Muscle of leg (tissue), 11 donors: ENCODE results near the gene SEC31A. TPM values are rescaled to one million over a fixed set of nuclear protein-coding genes. Genes with fewer than 3 reads are reported as not detected.
"Not testable (repeated sequence)": the region's sequence is repeated elsewhere in the genome, so short reads cannot be mapped to it uniquely, and the experiment has no call there.

Experiments used
- DNase-seq: peaks from one replicate; pipeline ENCODE4 v3.0.0; 2013
- H3K27ac ChIP-seq: one replicate; pipeline ENCODE4 v1.5.1; 2013; ENCODE audit warnings: mild to moderate bottlenecking, low read length, control low read depth
- H3K27me3 ChIP-seq: one replicate; pipeline ENCODE4 v1.6.1; 2013; ENCODE audit warnings: low read length; ENCODE audit not compliant: control insufficient read depth, insufficient read depth
- H3K36me3 ChIP-seq: one replicate; pipeline ENCODE4 v1.6.1; 2013; ENCODE audit warnings: low read length; ENCODE audit not compliant: control insufficient read depth, insufficient read depth
- H3K4me1 ChIP-seq: one replicate; pipeline ENCODE4 v1.6.1; 2013; ENCODE audit warnings: low read length; ENCODE audit not compliant: control insufficient read depth, insufficient read depth
- H3K4me3 ChIP-seq: one replicate; pipeline ENCODE4 v1.5.1; 2013; ENCODE audit warnings: low read length, control low read depth
- H3K9me3 ChIP-seq: replicated peaks from 2 replicates; pipeline ENCODE4 v1.6.1; 2013; ENCODE audit warnings: low read depth, low read length; ENCODE audit not compliant: control insufficient read depth
- WGBS: methylation state at CpG from one replicate; pipeline ENCODE4 v1.1.5; 2013; ENCODE audit warnings: missing lambda C conversion rate; ENCODE audit not compliant: insufficient coverage; 5-methylcytosine and 5-hydroxymethylcytosine counted together
- polyA plus RNA-seq, 8 donors: library from polyadenylated mRNA; unstranded; fragments of 120-200 nt; gene quantifications; one replicate each; pipeline versions ENCODE4 v1.2.1 to v1.2.3, GENCODE V29; 2013; ENCODE audit warnings: inconsistent platforms in 1 of 8, low replicate concordance in 1 of 8; ENCODE audit not compliant: insufficient read length in 8 of 8, insufficient read depth in 1 of 8
- total RNA-seq: library from RNA; stranded (reverse); fragments of 120-200 nt; gene quantifications from one replicate; pipeline ENCODE4 v1.2.4, GENCODE V29; 2013

SEC31A gene
- total and polyA plus RNA-seq, 9 donors, result 158 to 213 (median 171) TPM

- Histone ChIP-seq H3K27ac (no peak overlapping the region), H3K36me3 (peaks cover 51% of the 10 kb centered on the region), H3K4me1 (no peaks in the 10 kb centered on the region), H3K27me3 (no peaks in the 10 kb centered on the region), H3K4me3 (no peak overlapping the region), H3K9me3 (no peaks in the 10 kb centered on the region)
- no peak for DNase-seq
- WGBS, result no CpG with 5 or more reads among the region's 3 CpGs
These were observed 42.2 kb downstream of the SEC31A start for GRCh38 chr4:82848706-82849105.

- Histone ChIP-seq H3K9me3 (no peaks in the 10 kb centered on the region), H3K4me1 (no peaks in the 10 kb centered on the region), H3K4me3 (no peak overlapping the region), H3K27me3 (no peaks in the 10 kb centered on the region), H3K36me3 (peaks cover 51% of the 10 kb centered on the region), H3K27ac (no peak overlapping the region)
- DNase-seq, result no peak
These were observed 48.4 kb downstream of the SEC31A start for GRCh38 chr4:82842593-82842992.

DNA sequence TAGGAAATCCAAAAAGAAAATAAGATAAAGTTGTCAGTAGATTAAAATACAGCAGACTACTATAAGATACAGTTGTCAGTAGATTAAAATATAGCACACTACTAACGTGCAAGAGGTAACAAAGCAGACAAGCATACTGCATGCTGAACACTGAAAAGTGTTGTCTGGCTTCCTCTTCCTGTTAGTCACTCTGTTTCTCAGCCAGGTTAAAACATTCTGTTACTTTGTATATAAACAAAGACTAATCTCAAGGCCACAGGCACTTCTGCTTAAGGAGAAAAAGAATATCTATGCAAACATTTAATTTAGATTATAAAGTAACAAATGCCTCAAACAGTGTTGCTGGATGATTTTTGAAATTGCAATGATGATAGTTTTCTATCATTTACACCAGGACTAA lies 51.3 kb downstream of the SEC31A start:
- no CpG with 5 or more reads among the region's 1 CpG for WGBS
- H3K36me3 ChIP-seq, result peaks cover 42% of the 10 kb centered on the region
- H3K4me1 ChIP-seq, result no peaks in the 10 kb centered on the region
- H3K9me3 ChIP-seq, result no peaks in the 10 kb centered on the region
- H3K27me3 ChIP-seq, result no peaks in the 10 kb centered on the region
- DNase-seq, result no peak
- H3K4me3 ChIP-seq, result no peak overlapping the region
- no peak overlapping the region for H3K27ac ChIP-seq

GRCh38 chr4:82833696-82834313 lies 57.1 kb downstream of the SEC31A start:
- Histone ChIP-seq H3K36me3 (peaks cover 18% of the 10 kb centered on the region), H3K9me3 (no peaks in the 10 kb centered on the region), H3K4me1 (no peaks in the 10 kb centered on the region), H3K27ac (peak overlapping the region; percentile 52), H3K4me3 (no peak overlapping the region), H3K27me3 (no peaks in the 10 kb centered on the region)
- WGBS, result no CpG with 5 or more reads among the region's 1 CpG
- DNase-seq, result peak; percentile 47

- not testable (repeated sequence) for H3K27ac ChIP-seq
These were observed 57.9 kb downstream of the SEC31A start for GRCh38 chr4:82833060-82833459.

GRCh38 chr4:82825425-82825824 lies 65.5 kb downstream of the SEC31A start:
- Histone ChIP-seq H3K9me3 (no peaks in the 10 kb centered on the region), H3K4me1 (no peaks in the 10 kb centered on the region), H3K4me3 (no peak overlapping the region), H3K27me3 (no peaks in the 10 kb centered on the region), H3K27ac (no peak overlapping the region), H3K36me3 (peaks cover 41% of the 10 kb centered on the region)
- DNase-seq, result no peak
- WGBS, result 84% methylated on average over 3 of the region's 3 CpGs

More at GRCh38 chr4:82833060-82833459, 57.9 kb downstream of the SEC31A start:
- not testable (repeated sequence) for H3K9me3 ChIP-seq, H3K4me3 ChIP-seq, H3K4me1 ChIP-seq, H3K27me3 ChIP-seq, DNase-seq
- peaks cover 15% of the 10 kb centered on the region for H3K36me3 ChIP-seq
- WGBS, result no CpG with 5 or more reads among the region's 4 CpGs

DNA sequence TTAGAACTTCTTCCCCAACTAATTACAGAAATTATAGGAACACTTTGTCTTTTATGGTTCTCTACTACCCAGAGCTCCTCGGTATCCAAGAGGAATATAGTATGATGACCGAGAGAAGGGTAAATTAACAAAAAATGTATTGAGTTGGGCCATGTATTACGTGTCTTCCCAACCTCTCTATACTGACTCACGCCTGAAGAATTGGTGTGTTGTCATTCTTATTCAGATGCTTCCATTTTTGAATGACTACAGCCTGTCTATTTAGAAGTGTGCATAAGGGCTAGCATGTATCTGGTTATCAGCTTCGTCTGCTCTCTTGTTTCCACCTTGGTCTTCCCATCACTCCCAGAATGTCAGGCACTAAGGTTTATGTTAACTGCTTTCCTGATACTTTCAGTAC lies 67.9 kb downstream of the SEC31A start:
- Histone ChIP-seq H3K9me3 (no peaks in the 10 kb centered on the region), H3K27ac (no peak overlapping the region), H3K36me3 (peaks cover 47% of the 10 kb centered on the region), H3K4me3 (no peak overlapping the region), H3K4me1 (no peaks in the 10 kb centered on the region), H3K27me3 (no peaks in the 10 kb centered on the region)
- DNase-seq, result no peak
- WGBS, result 71% methylated on average over 1 of the region's 5 CpGs

GRCh38 chr4:82820689-82821088 lies 70.3 kb downstream of the SEC31A start:
- H3K9me3 ChIP-seq, result no peaks in the 10 kb centered on the region
- WGBS, result no CpG with 5 or more reads among the region's 2 CpGs
- DNase-seq, result no peak
- peaks cover 50% of the 10 kb centered on the region for H3K36me3 ChIP-seq
- H3K4me1 ChIP-seq, result no peaks in the 10 kb centered on the region
- no peak overlapping the region for H3K4me3 ChIP-seq
- no peak overlapping the region for H3K27ac ChIP-seq
- H3K27me3 ChIP-seq, result no peaks in the 10 kb centered on the region

DNA sequence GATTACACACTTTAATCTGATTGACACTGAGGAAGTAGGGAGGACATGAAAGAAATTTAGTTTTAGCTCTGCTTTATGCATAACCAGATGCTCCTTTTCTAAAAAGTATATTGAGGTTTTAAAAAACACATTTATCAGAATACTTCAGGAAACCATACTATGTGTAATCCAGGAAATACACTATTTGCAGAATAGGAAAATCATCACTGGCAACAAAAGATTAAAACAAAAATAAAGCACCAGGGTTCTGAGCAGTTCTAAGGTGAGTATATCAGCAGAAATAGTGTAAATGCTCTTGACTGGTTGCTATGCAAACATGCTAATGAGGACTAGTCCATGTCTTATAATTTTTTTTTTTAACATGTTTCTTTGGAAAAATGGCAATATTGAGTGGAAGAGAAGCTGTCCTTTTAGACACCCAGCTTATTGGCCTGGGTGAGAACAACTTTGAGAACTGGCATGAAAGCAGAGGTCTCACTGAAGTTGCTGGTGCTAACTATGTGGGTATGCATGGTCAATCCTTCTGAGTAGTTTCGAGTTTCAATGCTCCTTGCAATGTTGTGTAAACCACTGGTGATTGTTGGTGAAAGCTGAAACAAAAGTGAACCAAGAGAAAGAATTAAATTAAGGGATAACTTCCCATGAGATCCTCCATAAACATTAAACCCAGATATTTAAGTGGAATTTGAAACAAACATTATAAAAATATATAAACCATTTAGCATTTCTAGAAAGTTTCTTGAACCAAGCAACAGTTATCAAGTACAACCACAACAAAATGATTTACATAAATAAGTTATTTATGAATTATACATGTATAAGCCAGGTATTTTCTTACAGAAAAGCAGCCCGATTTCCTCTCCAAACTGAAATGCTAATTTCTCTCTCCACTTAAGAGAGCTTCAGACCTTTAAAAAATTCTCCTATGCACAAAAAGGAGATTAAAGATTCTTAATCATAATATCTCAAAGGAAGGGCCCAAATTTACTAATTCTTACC lies 72.0 kb downstream of the SEC31A start:
- Histone ChIP-seq H3K4me1 (no peaks in the 10 kb centered on the region), H3K27me3 (no peaks in the 10 kb centered on the region), H3K36me3 (peaks cover 39% of the 10 kb centered on the region), H3K4me3 (no peak overlapping the region), H3K27ac (no peak overlapping the region), H3K9me3 (no peaks in the 10 kb centered on the region)
- WGBS, result no CpG with 5 or more reads among the region's 2 CpGs
- DNase-seq, result no peak

DNA sequence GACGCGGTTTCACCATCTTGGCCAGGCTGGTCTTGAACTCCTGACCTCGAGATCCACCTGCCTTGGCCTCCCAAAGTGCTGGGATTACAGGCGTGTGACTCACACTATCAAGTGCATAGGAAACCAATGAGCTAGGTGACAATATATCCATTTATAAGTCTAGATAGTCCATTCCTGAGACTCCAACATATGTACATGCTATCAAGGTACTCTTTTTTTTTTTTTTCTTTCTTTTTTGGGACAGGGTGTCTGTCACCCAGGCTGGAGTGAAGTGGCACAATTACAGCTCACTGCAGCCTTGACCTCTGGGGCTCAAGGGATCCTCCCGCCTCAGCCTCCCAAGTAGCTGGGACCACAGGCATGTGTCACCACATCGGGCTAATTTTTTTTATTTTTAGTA lies 74.1 kb downstream of the SEC31A start:
- H3K4me1 ChIP-seq, DNase-seq, H3K4me3 ChIP-seq, H3K27ac ChIP-seq, H3K9me3 ChIP-seq, H3K27me3 ChIP-seq: not testable (repeated sequence)
- H3K36me3 ChIP-seq, result peaks cover 24% of the 10 kb centered on the region
- 100% methylated on average over 1 of the region's 6 CpGs for WGBS
